Astrocyte (in vitro differentiated cells and primary cell): ENCODE results near the gene BMPR1B.

ENCODE experiments used
- CTCF ChIP-seq: IDR thresholded peaks from 2 replicates; pipeline ENCODE4 v1.5.1; 2011; ENCODE audit warnings: low read depth, mild to moderate bottlenecking, inconsistent platforms, low read length, moderate library complexity; ENCODE audit not compliant: insufficient read depth
- EZH2 ChIP-seq: IDR thresholded peaks from 2 replicates; pipeline ENCODE4 v1.6.1; 2012; ENCODE audit warnings: mild to moderate bottlenecking, low read length, inconsistent platforms; ENCODE audit not compliant: insufficient read depth

- no peak for TF ChIP-seq CTCF
- TF ChIP-seq EZH2, result no peak
These were observed 182.2 kb downstream of the BMPR1B start for GRCh38 chr4:94939791-94940519.
